Measurements from ENCODE around the gene RGPD8.
"Not testable (repeated sequence)": the region's sequence is repeated elsewhere in the genome, so short reads cannot be mapped to it uniquely, and the experiment has no call there.

DNA sequence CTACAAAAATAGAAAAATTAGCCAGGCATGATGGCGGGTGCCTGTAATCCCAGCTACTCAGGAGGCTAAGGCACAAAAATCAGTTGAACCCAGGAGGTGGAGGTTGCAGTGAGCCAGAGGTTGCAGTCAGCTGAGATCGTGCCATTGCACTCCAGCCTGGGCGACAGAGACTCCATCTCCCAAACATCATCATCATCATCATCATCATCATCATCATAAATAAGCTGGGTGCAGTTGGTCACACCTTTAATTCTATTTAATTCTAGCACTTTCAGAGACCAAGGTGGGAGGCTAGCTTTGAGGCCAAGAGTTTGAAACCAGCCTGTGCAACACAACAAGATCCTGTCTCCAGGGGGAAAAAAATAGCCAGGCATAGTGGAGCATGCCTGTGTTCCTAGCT is 8.9 kb downstream of the RGPD8 start:
- TF ChIP-seq, protein P1, sequence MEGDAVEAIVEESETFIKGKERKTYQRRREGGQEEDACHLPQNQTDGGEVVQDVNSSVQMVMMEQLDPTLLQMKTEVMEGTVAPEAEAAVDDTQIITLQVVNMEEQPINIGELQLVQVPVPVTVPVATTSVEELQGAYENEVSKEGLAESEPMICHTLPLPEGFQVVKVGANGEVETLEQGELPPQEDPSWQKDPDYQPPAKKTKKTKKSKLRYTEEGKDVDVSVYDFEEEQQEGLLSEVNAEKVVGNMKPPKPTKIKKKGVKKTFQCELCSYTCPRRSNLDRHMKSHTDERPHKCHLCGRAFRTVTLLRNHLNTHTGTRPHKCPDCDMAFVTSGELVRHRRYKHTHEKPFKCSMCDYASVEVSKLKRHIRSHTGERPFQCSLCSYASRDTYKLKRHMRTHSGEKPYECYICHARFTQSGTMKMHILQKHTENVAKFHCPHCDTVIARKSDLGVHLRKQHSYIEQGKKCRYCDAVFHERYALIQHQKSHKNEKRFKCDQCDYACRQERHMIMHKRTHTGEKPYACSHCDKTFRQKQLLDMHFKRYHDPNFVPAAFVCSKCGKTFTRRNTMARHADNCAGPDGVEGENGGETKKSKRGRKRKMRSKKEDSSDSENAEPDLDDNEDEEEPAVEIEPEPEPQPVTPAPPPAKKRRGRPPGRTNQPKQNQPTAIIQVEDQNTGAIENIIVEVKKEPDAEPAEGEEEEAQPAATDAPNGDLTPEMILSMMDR (conservative IDR thresholded peaks at IDR 0.05 in 1 of 2, IDR thresholded peaks at IDR 0.05 in 1 of 2; ENCODE audit: extremely low read depth in 1 of 2, insufficient read depth in 1 of 2, low read depth in 1 of 2, low read length in 2 of 2): not testable (repeated sequence)
- not testable (repeated sequence) for TF ChIP-seq EZH2 (IDR thresholded peaks at IDR 0.05; ENCODE audit: borderline replicate concordance, low read length)

Measured in mammary epithelial cell (primary cell).